Liver (tissue), 9 donors: ENCODE results near the gene NPRL2. TPM values are rescaled to one million over a fixed set of nuclear protein-coding genes. Genes with fewer than 3 reads are reported as not detected.

ENCODE experiments used
- DNase-seq: peaks from one replicate; pipeline ENCODE4 v3.0.0-alpha.2; 2017; ENCODE audit warnings: low spot score
- H3K27ac ChIP-seq, 2 donors: one replicate each; pipeline ENCODE4 v1.7.0; 2013; ENCODE audit warnings: inconsistent platforms in 2 of 2, low read length in 2 of 2, control low read depth in 1 of 2, low read depth in 1 of 2, mild to moderate bottlenecking in 1 of 2
- H3K27me3 ChIP-seq, 4 donors: one replicate each; pipeline versions ENCODE4 v1.6.1 to v1.7.0; 2013; ENCODE audit warnings: low read length in 3 of 4, inconsistent platforms in 1 of 4, mild to moderate bottlenecking in 1 of 4, moderate library complexity in 1 of 4; ENCODE audit not compliant: control insufficient read depth in 4 of 4, insufficient read depth in 4 of 4
- H3K36me3 ChIP-seq, 4 donors: one replicate each; pipeline versions ENCODE4 v1.6.1 to v1.7.0; 2013; ENCODE audit warnings: low read length in 3 of 4, mild to moderate bottlenecking in 3 of 4, low read depth in 1 of 4, moderate library complexity in 1 of 4; ENCODE audit not compliant: control insufficient read depth in 4 of 4, insufficient read depth in 3 of 4
- H3K4me1 ChIP-seq, 4 donors: one replicate each; pipeline versions ENCODE4 v1.6.1 to v1.7.0; 2013; ENCODE audit warnings: low read length in 3 of 4, mild to moderate bottlenecking in 3 of 4, moderate library complexity in 1 of 4; ENCODE audit not compliant: control insufficient read depth in 4 of 4, insufficient read depth in 4 of 4
- H3K4me3 ChIP-seq, 3 donors: one replicate each; pipeline versions ENCODE4 v1.6.1 to v1.7.0; 2013; ENCODE audit warnings: low read length in 3 of 3, control low read depth in 1 of 3, low read depth in 1 of 3, mild to moderate bottlenecking in 1 of 3
- H3K9ac ChIP-seq, 2 donors: one replicate each; pipeline ENCODE4 v1.7.0; 2013; ENCODE audit warnings: low read length in 2 of 2, mild to moderate bottlenecking in 2 of 2, moderate library complexity in 2 of 2, control low read depth in 1 of 2, low read depth in 1 of 2
- H3K9me3 ChIP-seq, 4 donors: one replicate each; pipeline versions ENCODE4 v1.6.1 to v1.7.0; 2013; ENCODE audit warnings: low read length in 3 of 4; ENCODE audit not compliant: control insufficient read depth in 4 of 4
- ATF3 ChIP-seq: IDR thresholded peaks from 2 replicates; pipeline ENCODE4 v1.6.1; 2016; ENCODE audit warnings: antibody characterized with exemption
- CTCF ChIP-seq: fragments of 150-350 bp; IDR thresholded peaks from 2 replicates; pipeline ENCODE4 v1.5.1; 2017; ENCODE audit warnings: improper control_type of control experiment, low read depth, low read length; ENCODE audit not compliant: missing input control
- EGR1 ChIP-seq, 2 donors: IDR thresholded peaks; 2 replicates each; pipeline ENCODE4 v1.6.1; 2016 to 2018; ENCODE audit warnings: antibody characterized with exemption in 2 of 2, low read depth in 2 of 2
- FOXA1 ChIP-seq: IDR thresholded peaks from 2 replicates; pipeline ENCODE4 v1.6.1; 2016; ENCODE audit warnings: antibody characterized with exemption
- FOXA2 ChIP-seq: IDR thresholded peaks from 2 replicates; pipeline ENCODE4 v1.6.1; 2016; ENCODE audit warnings: antibody characterized with exemption
- HNF4A ChIP-seq, 2 donors: conservative IDR thresholded peaks; 2 replicates each; pipeline ENCODE4 v1.6.1; 2016; ENCODE audit warnings: antibody characterized with exemption in 2 of 2, mild to moderate bottlenecking in 2 of 2
- HNF4G ChIP-seq: IDR thresholded peaks from 2 replicates; pipeline ENCODE4 v1.6.1; 2016; ENCODE audit warnings: antibody characterized with exemption
- JUND ChIP-seq, 2 donors: IDR thresholded peaks; 2 replicates each; pipeline ENCODE4 v1.6.1; 2016; ENCODE audit warnings: antibody characterized with exemption in 2 of 2
- MAX ChIP-seq: IDR thresholded peaks from 2 replicates; pipeline ENCODE4 v1.6.1; 2016; ENCODE audit warnings: antibody characterized with exemption
- RAD21 ChIP-seq, 2 donors: IDR thresholded peaks; 2 replicates each; pipeline ENCODE4 v1.6.1; 2016; ENCODE audit warnings: antibody characterized with exemption in 2 of 2, mild to moderate bottlenecking in 2 of 2
- REST ChIP-seq: IDR thresholded peaks from 2 replicates; pipeline ENCODE4 v1.6.1; 2016; ENCODE audit warnings: antibody characterized with exemption, mild to moderate bottlenecking
- RXRA ChIP-seq, 2 donors: IDR thresholded peaks; 2 replicates each; pipeline ENCODE4 v1.6.1; 2017 to 2018; ENCODE audit warnings: antibody characterized with exemption in 2 of 2, mild to moderate bottlenecking in 1 of 2
- SP1 ChIP-seq: IDR thresholded peaks from 2 replicates; pipeline ENCODE4 v1.6.1; 2018; ENCODE audit warnings: antibody characterized with exemption, mild to moderate bottlenecking
- TAF1 ChIP-seq: conservative IDR thresholded peaks from 2 replicates; pipeline ENCODE4 v1.6.1; 2016; ENCODE audit warnings: antibody characterized with exemption, mild to moderate bottlenecking
- YY1 ChIP-seq: IDR thresholded peaks from 2 replicates; pipeline ENCODE4 v1.6.1; 2016; ENCODE audit warnings: antibody characterized with exemption, mild to moderate bottlenecking
- ZBTB33 ChIP-seq: IDR thresholded peaks from 2 replicates; pipeline ENCODE4 v1.6.1; 2016; ENCODE audit warnings: antibody characterized with exemption
- WGBS: extraction: QIAGEN DNeasy Blood & Tissue Kit; methylation state at CpG from one replicate; pipeline ENCODE4 v1.1.7; 2013; 5-methylcytosine and 5-hydroxymethylcytosine counted together
- polyA plus RNA-seq, 2 donors: library from polyadenylated mRNA; stranded (reverse) in 1 of 2; unstranded in 1 of 2; fragments of 200-250 nt in 1 of 2; fragments of >200 nt in 1 of 2; fragmentation: Nextera tagmentation in 1 of 2; extraction: Ambion mirVana in 1 of 2; gene quantifications; one replicate each; pipeline versions ENCODE4 v1.2.1 to v1.2.3, GENCODE V29; 2013 to 2015
- total RNA-seq, 2 donors: library from RNA; depleted of rRNA; stranded (reverse); fragments of >200 nt; gene quantifications; one replicate each; pipeline ENCODE4 v1.2.3, GENCODE V29; 2014
- donor health status: healthy.
- donor health status: healthy.
- donor health status: healthy.
- donor health status: healthy.
- donor health status: healthy.

Gene NPRL2
- total and polyA plus RNA-seq, 4 donors = 11.3 to 17.3 (median 14.0) TPM

GRCh38 chr3:50323092-50323600 lies 27.4 kb downstream of the NPRL2 start:
- no peak for DNase-seq
- Histone ChIP-seq H3K36me3 (peaks cover 0 to 7% (median 2%) of the 10 kb centered on the region in 4 donors), H3K9me3 (no peaks in the 10 kb centered on the region), H3K9ac (peak overlapping the region in 1 of 2 donors; percentile 4), H3K4me1 (peaks cover 17 to 81% (median 61%) of the 10 kb centered on the region in 4 donors), H3K4me3 (no peak overlapping the region), H3K27me3 (no peaks in the 10 kb centered on the region), H3K27ac (peak overlapping the region; percentile 98 to 99)
- 68% methylated on average over 4 of the region's 4 CpGs for WGBS
- TF ChIP-seq HNF4G (no peak), ATF3 (no peak), FOXA1 (no peak), ZBTB33 (no peak), FOXA2 (no peak), TAF1 (no peak), REST (no peak), EGR1 (IDR thresholded peaks at IDR 0.05; ENCODE audit: low read depth in 2 of 2) (no peak), SP1 (no peak)

- peak within 1 kb of the TSS; percentile 94 to 97 for H3K9ac ChIP-seq
- H3K9me3 ChIP-seq = no peaks in the 10 kb centered on the region
- H3K36me3 ChIP-seq = peaks cover 0 to 10% (median 2%) of the 10 kb centered on the region in 4 donors
- peaks cover 18 to 81% (median 61%) of the 10 kb centered on the region in 4 donors for H3K4me1 ChIP-seq
- DNase-seq = no peak
- H3K27me3 ChIP-seq = no peaks in the 10 kb centered on the region
- peak within 1 kb of the TSS; percentile 98 to 99 for H3K27ac ChIP-seq
- peak within 1 kb of the TSS; percentile 81 to 96 (median 95) for H3K4me3 ChIP-seq
- 58% methylated on average over 31 of the region's 31 CpGs for WGBS
- TF ChIP-seq EGR1 (IDR thresholded peaks at IDR 0.05; ENCODE audit: low read depth in 2 of 2) = no peak
- TF ChIP-seq HNF4G = no peak
- TF ChIP-seq MAX = no peak
- TF ChIP-seq FOXA2 = no peak
- TF ChIP-seq JUND (IDR thresholded peaks at IDR 0.05) = no peak
- TF ChIP-seq ATF3 = no peak
- peak; percentile 38 for TF ChIP-seq SP1
- TF ChIP-seq CTCF = no peak
- TF ChIP-seq RXRA (IDR thresholded peaks at IDR 0.05) = peak; percentile 22 to 45
- TF ChIP-seq RAD21 (IDR thresholded peaks at IDR 0.05) = no peak
- TF ChIP-seq YY1 = no peak
- no peak for TF ChIP-seq ZBTB33
- TF ChIP-seq REST = no peak
- no peak for TF ChIP-seq FOXA1
- no peak for TF ChIP-seq HNF4A (conservative IDR thresholded peaks at IDR 0.05)
Observed at GRCh38 chr3:50322386-50323091, 28.0 kb downstream of the NPRL2 start, which contains the start of gene HYAL2. HYAL2 (minus strand) TSS chr3:50322745; CDS start chr3:50320489, 2,256 bp downstream.
